Muscle layer of duodenum (tissue), 2 donors: ENCODE results near the gene HYAL1.
A peak's percentile ranks its signal among the peaks of the same experiment; 100 is the strongest.
"Not testable (repeated sequence)": the region's sequence is repeated elsewhere in the genome, so short reads cannot be mapped to it uniquely, and the experiment has no call there.

Source experiments
- H3K27ac ChIP-seq: one replicate; pipeline ENCODE4 v1.7.0; 2013; ENCODE audit warnings: mild to moderate bottlenecking, low read length
- H3K27me3 ChIP-seq: one replicate; pipeline ENCODE4 v1.7.0; 2013; ENCODE audit warnings: low read depth, mild to moderate bottlenecking, control low read depth, low read length
- H3K36me3 ChIP-seq, 2 donors: one replicate each; pipeline ENCODE4 v1.7.0; 2013; ENCODE audit warnings: low read length in 2 of 2, control low read depth in 1 of 2, mild to moderate bottlenecking in 1 of 2; ENCODE audit not compliant: insufficient read depth in 2 of 2, control insufficient read depth in 1 of 2
- H3K4me1 ChIP-seq, 2 donors: one replicate each; pipeline ENCODE4 v1.7.0; 2013; ENCODE audit warnings: low read length in 2 of 2, mild to moderate bottlenecking in 2 of 2, control low read depth in 1 of 2, moderate library complexity in 1 of 2; ENCODE audit not compliant: insufficient read depth in 2 of 2, control insufficient read depth in 1 of 2
- H3K4me3 ChIP-seq, 2 donors: one replicate each; pipeline ENCODE4 v1.7.0; 2013; ENCODE audit warnings: low read length in 2 of 2, low read depth in 1 of 2, mild to moderate bottlenecking in 1 of 2
- H3K9me3 ChIP-seq, 2 donors: one replicate each; pipeline ENCODE4 v1.7.0; 2013; ENCODE audit warnings: low read length in 2 of 2, control low read depth in 1 of 2, mild to moderate bottlenecking in 1 of 2; ENCODE audit not compliant: control insufficient read depth in 1 of 2
- donor health status: healthy.

Gene HYAL1

GRCh38 chr3:50314816-50315215, 11.4 kb upstream of the HYAL1 start:
- peaks cover 12 to 28% of the 10 kb centered on the region in 2 donors for H3K4me1 ChIP-seq
- H3K9me3 ChIP-seq, result no peaks in the 10 kb centered on the region
- peaks cover 14 to 15% of the 10 kb centered on the region in 2 donors for H3K36me3 ChIP-seq
- no peaks in the 10 kb centered on the region for H3K27me3 ChIP-seq
- no peak overlapping the region for H3K27ac ChIP-seq
- no peak overlapping the region for H3K4me3 ChIP-seq

GRCh38 chr3:50314342-50314741, 11.0 kb upstream of the HYAL1 start:
- H3K9me3 ChIP-seq, result no peaks in the 10 kb centered on the region
- no peak overlapping the region for H3K27ac ChIP-seq
- peaks cover 12 to 23% of the 10 kb centered on the region in 2 donors for H3K4me1 ChIP-seq

GRCh38 chr3:50312041-50312440, 8.7 kb upstream of the HYAL1 start:
- not testable (repeated sequence) for H3K4me1 ChIP-seq, H3K36me3 ChIP-seq, H3K4me3 ChIP-seq, H3K27me3 ChIP-seq, H3K27ac ChIP-seq, H3K9me3 ChIP-seq

More at GRCh38 chr3:50314342-50314741, 11.0 kb upstream of the HYAL1 start:
- Histone ChIP-seq H3K36me3 (peaks cover 13 to 14% of the 10 kb centered on the region in 2 donors), H3K27me3 (no peaks in the 10 kb centered on the region), H3K4me3 (no peak overlapping the region)

- Histone ChIP-seq H3K4me3 (no peak overlapping the region), H3K9me3 (no peaks in the 10 kb centered on the region), H3K36me3 (no peaks in the 10 kb centered on the region), H3K27me3 (no peaks in the 10 kb centered on the region), H3K27ac (no peak overlapping the region), H3K4me1 (peaks cover 11 to 16% of the 10 kb centered on the region in 2 donors)
Measured at GRCh38 chr3:50304601-50305000, 1.2 kb upstream of the HYAL1 start.

GRCh38 chr3:50302095-50303012, 1.0 kb downstream of the HYAL1 start:
- Histone ChIP-seq H3K9me3 (no peaks in the 10 kb centered on the region), H3K27me3 (no peaks in the 10 kb centered on the region), H3K36me3 (no peaks in the 10 kb centered on the region), H3K4me3 (peak overlapping the region in 1 of 2 donors; percentile 16), H3K4me1 (peaks cover 17 to 28% of the 10 kb centered on the region in 2 donors), H3K27ac (peak overlapping the region; percentile 56)

GRCh38 chr3:50300681-50301254, 2.6 kb downstream of the HYAL1 start:
- H3K4me3 ChIP-seq, result peak overlapping the region; percentile 64 to 77

GRCh38 chr3:50299929-50300680, 3.3 kb downstream of the HYAL1 start:
- Histone ChIP-seq H3K4me1 (peaks cover 17 to 28% of the 10 kb centered on the region in 2 donors), H3K9me3 (no peaks in the 10 kb centered on the region), H3K4me3 (peak overlapping the region; percentile 64 to 77), H3K27ac (peak overlapping the region; percentile 89), H3K36me3 (no peaks in the 10 kb centered on the region), H3K27me3 (no peaks in the 10 kb centered on the region)

More at GRCh38 chr3:50300681-50301254, 2.6 kb downstream of the HYAL1 start:
- Histone ChIP-seq H3K4me1 (peaks cover 17 to 28% of the 10 kb centered on the region in 2 donors), H3K9me3 (no peaks in the 10 kb centered on the region), H3K27ac (peak overlapping the region; percentile 89), H3K27me3 (no peaks in the 10 kb centered on the region), H3K36me3 (no peaks in the 10 kb centered on the region)

GRCh38 chr3:50299638-50299928, 3.8 kb downstream of the HYAL1 start:
- H3K36me3 ChIP-seq, result no peaks in the 10 kb centered on the region
- H3K4me1 ChIP-seq, result peaks cover 17 to 28% of the 10 kb centered on the region in 2 donors
- peak overlapping the region; percentile 89 for H3K27ac ChIP-seq
- H3K27me3 ChIP-seq, result no peaks in the 10 kb centered on the region
- H3K9me3 ChIP-seq, result no peaks in the 10 kb centered on the region
- H3K4me3 ChIP-seq, result peak overlapping the region; percentile 64 to 77

GRCh38 chr3:50298836-50299637, 4.3 kb downstream of the HYAL1 start, which contains the start of the genes HYAL3 and NAA80:
Gene HYAL3 (minus strand): TSS chr3:50299405. CDS start chr3:50295602, 3,803 bp downstream.
Gene NAA80 (minus strand): TSS chr3:50299405. CDS start chr3:50297463, 1,942 bp downstream.
- H3K4me3 ChIP-seq, result peak within 1 kb of the TSS; percentile 76 to 77
- peaks cover 17 to 28% of the 10 kb centered on the region in 2 donors for H3K4me1 ChIP-seq
- no peaks in the 10 kb centered on the region for H3K9me3 ChIP-seq
- no peaks in the 10 kb centered on the region for H3K27me3 ChIP-seq
- no peaks in the 10 kb centered on the region for H3K36me3 ChIP-seq
- peak within 1 kb of the TSS; percentile 89 for H3K27ac ChIP-seq

GRCh38 chr3:50297896-50298725, 5.3 kb downstream of the HYAL1 start:
- Histone ChIP-seq H3K9me3 (no peaks in the 10 kb centered on the region), H3K4me1 (peaks cover 17 to 32% of the 10 kb centered on the region in 2 donors), H3K4me3 (peak overlapping the region; percentile 76 to 77), H3K27me3 (no peaks in the 10 kb centered on the region), H3K27ac (peak overlapping the region; percentile 88), H3K36me3 (no peaks in the 10 kb centered on the region)
